Gastroesophageal sphincter (tissue), 3 donors: Measurements from ENCODE around the gene LYPD1.

Experiments used
- EP300 ChIP-seq: sonication (generic); formaldehyde crosslinking; IDR thresholded peaks from one replicate; pipeline ENCODE4 v1.6.1; 2017; ENCODE audit warnings: antibody characterized with exemption, mild to moderate bottlenecking
- POLR2A ChIP-seq, 2 donors: fragments of 450-650 bp; IDR thresholded peaks; one replicate each; pipeline ENCODE4 v1.6.1; 2017; ENCODE audit warnings: antibody characterized with exemption in 2 of 2, mild to moderate bottlenecking in 2 of 2, moderate library complexity in 1 of 2
- TF ChIP-seq, protein P1 (sequence below), 4 experiments: fragments of 200-600 bp in 2 of 4; fragments of 450-650 bp in 2 of 4; sonication (generic) in 1 of 4; IDR thresholded peaks; one replicate each; pipeline ENCODE4 v1.5.1; 2017 to 2019; ENCODE audit warnings: antibody characterized with exemption in 4 of 4, mild to moderate bottlenecking in 2 of 4, moderate library complexity in 2 of 4

DNA sequence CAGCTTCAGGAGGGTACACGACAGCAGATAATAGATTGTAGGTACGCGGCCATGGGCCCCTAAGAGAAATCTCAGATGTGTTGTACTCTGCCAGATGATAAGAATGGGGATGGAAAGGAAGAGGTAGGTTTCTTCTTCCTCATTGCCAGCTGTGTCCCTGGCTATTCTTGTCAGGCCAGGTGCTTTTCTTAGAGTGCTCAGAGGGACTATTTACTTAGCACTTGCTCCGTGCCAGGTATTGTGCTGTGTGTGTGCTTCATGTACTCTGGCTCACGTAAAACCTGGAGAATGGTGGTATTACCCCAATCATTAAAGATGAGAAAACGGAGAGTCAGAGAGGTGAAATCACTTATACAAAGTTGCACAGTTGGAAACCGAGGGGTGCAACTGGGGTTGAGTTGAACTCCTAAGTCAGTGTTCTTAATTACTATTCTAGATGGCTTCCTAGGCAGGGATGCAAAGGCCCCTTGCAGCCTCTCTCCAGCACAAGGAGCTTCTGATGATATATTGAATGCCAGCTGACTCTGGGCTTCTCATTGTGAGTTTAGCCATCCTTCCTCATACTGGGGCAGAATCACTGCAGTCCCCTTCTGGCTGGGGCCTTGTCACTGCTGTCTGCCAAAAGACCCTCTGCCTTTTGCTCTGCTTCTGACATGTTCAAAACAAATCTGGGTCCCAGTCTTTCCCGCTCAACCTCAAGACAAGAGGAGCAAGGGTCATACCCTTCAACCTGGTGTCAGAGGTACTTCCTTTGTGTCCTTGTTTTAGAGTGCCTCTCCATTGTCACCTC lies 60.7 kb downstream of the LYPD1 start:
- TF ChIP-seq, protein P1, sequence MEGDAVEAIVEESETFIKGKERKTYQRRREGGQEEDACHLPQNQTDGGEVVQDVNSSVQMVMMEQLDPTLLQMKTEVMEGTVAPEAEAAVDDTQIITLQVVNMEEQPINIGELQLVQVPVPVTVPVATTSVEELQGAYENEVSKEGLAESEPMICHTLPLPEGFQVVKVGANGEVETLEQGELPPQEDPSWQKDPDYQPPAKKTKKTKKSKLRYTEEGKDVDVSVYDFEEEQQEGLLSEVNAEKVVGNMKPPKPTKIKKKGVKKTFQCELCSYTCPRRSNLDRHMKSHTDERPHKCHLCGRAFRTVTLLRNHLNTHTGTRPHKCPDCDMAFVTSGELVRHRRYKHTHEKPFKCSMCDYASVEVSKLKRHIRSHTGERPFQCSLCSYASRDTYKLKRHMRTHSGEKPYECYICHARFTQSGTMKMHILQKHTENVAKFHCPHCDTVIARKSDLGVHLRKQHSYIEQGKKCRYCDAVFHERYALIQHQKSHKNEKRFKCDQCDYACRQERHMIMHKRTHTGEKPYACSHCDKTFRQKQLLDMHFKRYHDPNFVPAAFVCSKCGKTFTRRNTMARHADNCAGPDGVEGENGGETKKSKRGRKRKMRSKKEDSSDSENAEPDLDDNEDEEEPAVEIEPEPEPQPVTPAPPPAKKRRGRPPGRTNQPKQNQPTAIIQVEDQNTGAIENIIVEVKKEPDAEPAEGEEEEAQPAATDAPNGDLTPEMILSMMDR (IDR thresholded peaks at IDR 0.05): no peak
- TF ChIP-seq POLR2A (IDR thresholded peaks at IDR 0.05) (no peak), EP300 (no peak)
